HEK293 (cell line): ENCODE data around the gene FADD.

Experiments
- BCL6B ChIP-seq: fragments of 450-650 bp; formaldehyde crosslinking; IDR thresholded peaks from 2 replicates; pipeline ENCODE4 v1.5.1; 2017; ENCODE audit warnings: missing biosample characterization, missing genetic modification characterization
- CTCF ChIP-seq: fragments of 450-650 bp; formaldehyde crosslinking; IDR thresholded peaks from 2 replicates; pipeline ENCODE4 v1.5.1; 2016; ENCODE audit warnings: missing biosample characterization, missing genetic modification characterization
- FEZF1 ChIP-seq: fragments of 450-650 bp; formaldehyde crosslinking; IDR thresholded peaks from 2 replicates; pipeline ENCODE4 v1.5.1; 2016; ENCODE audit warnings: missing biosample characterization, missing genetic modification characterization
- REST ChIP-seq: fragments of 450-650 bp; formaldehyde crosslinking; IDR thresholded peaks from 2 replicates; pipeline ENCODE4 v1.5.1; 2016; ENCODE audit warnings: missing biosample characterization, missing genetic modification characterization
- SP3 ChIP-seq: fragments of 450-650 bp; formaldehyde crosslinking; IDR thresholded peaks from 2 replicates; pipeline ENCODE4 v1.5.1; 2016; ENCODE audit warnings: missing biosample characterization, missing genetic modification characterization
- TCF7L2 ChIP-seq: IDR thresholded peaks from 2 replicates; pipeline ENCODE4 v1.6.1; 2011; ENCODE audit warnings: low read depth, mild to moderate bottlenecking, inconsistent platforms, low read length, moderate library complexity, borderline replicate concordance
- ZBTB21 ChIP-seq: fragments of 450-650 bp; formaldehyde crosslinking; IDR thresholded peaks from 2 replicates; pipeline ENCODE4 v1.5.1; 2017; ENCODE audit warnings: missing biosample characterization, missing genetic modification characterization
- ZNF114 ChIP-seq: fragments of 450-650 bp; formaldehyde crosslinking; IDR thresholded peaks from 2 replicates; pipeline ENCODE4 v1.5.0; 2017; ENCODE audit warnings: missing biosample characterization, missing genetic modification characterization
- ZNF202 ChIP-seq: fragments of 450-650 bp; formaldehyde crosslinking; IDR thresholded peaks from 2 replicates; pipeline ENCODE4 v1.5.1; 2016; ENCODE audit warnings: missing biosample characterization, missing genetic modification characterization, borderline replicate concordance
- ZNF280D ChIP-seq: fragments of 450-650 bp; formaldehyde crosslinking; IDR thresholded peaks from 2 replicates; pipeline ENCODE4 v1.5.1; 2016; ENCODE audit warnings: missing biosample characterization, missing genetic modification characterization
- ZNF701 ChIP-seq: fragments of 450-650 bp; formaldehyde crosslinking; IDR thresholded peaks from 2 replicates; pipeline ENCODE4 v1.5.1; 2016; ENCODE audit warnings: missing biosample characterization, missing genetic modification characterization
- ZNF768 ChIP-seq: fragments of 450-650 bp; formaldehyde crosslinking; IDR thresholded peaks from 2 replicates; pipeline ENCODE4 v1.5.1; 2018; ENCODE audit warnings: missing biosample characterization, mild to moderate bottlenecking, missing genetic modification characterization
- ZSCAN23 ChIP-seq: fragments of 450-650 bp; formaldehyde crosslinking; IDR thresholded peaks from 2 replicates; pipeline ENCODE4 v1.5.1; 2016; ENCODE audit warnings: missing biosample characterization, missing genetic modification characterization

GRCh38 chr11:70192666-70193410 lies 10.3 kb upstream of the FADD start:
- no peak for TF ChIP-seq ZNF202 (tag by site-specific recombination)
- no peak for TF ChIP-seq REST
- no peak for TF ChIP-seq BCL6B
- no peak for TF ChIP-seq ZSCAN23 (tag by site-specific recombination)
- no peak for TF ChIP-seq ZBTB21 (tag by site-specific recombination)
- no peak for TF ChIP-seq CTCF (tag by site-specific recombination)
- no peak for TF ChIP-seq SP3
- no peak for TF ChIP-seq ZNF114 (tag by site-specific recombination)
- no peak for TF ChIP-seq ZNF701 (tag by site-specific recombination)
- TF ChIP-seq ZNF768 (tag by site-specific recombination) = no peak
- TF ChIP-seq TCF7L2 = no peak
- TF ChIP-seq FEZF1 (tag by site-specific recombination) = no peak
- no peak for TF ChIP-seq ZNF280D
